Glomerular endothelial cell (primary cell): ENCODE measurements around the gene SCGB1A1. TPM values are rescaled to one million over a fixed set of nuclear protein-coding genes. Genes with fewer than 3 reads are reported as not detected.
"Not testable (repeated sequence)": the region's sequence is repeated elsewhere in the genome, so short reads cannot be mapped to it uniquely, and the experiment has no call there.

ENCODE experiments used
- DNase-seq: peaks from one replicate; pipeline ENCODE4 v3.0.0-alpha.2; 2011; ENCODE audit warnings: low read depth, low spot score; ENCODE audit errors: extremely low read depth
- total RNA-seq: library from RNA; depleted of rRNA; stranded (reverse); fragments of >200 nt; gene quantifications from 2 replicates; pipeline ENCODE4 v1.2.3, GENCODE V29; 2015

SCGB1A1 gene, protein sequence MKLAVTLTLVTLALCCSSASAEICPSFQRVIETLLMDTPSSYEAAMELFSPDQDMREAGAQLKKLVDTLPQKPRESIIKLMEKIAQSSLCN
- not detected in 2 replicates for total RNA-seq

DNA sequence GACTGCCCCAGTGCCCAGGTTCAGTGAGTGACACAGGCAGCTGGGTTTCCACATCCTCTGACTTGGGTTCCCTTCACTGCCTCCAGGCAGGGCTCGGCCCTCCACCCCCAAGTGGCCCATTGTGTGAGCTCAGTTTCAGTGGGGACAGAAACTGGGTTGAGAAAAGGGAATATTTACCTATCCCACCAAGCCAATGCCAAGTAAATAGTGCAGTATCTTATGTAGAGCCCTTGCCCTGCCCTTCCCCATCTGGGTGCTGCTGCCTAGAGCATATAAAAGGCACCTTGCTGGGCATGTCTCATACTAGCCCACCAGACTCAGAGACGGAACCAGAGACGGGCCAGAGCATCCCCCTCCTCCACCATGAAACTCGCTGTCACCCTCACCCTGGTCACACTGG is at the start of gene SCGB1A1:
Gene SCGB1A1 (plus strand): TSS at position 301 of the 400 bp plus-strand sequence. CDS start 63 bp downstream, at position 364.
- DNase-seq, result no peak

DNA sequence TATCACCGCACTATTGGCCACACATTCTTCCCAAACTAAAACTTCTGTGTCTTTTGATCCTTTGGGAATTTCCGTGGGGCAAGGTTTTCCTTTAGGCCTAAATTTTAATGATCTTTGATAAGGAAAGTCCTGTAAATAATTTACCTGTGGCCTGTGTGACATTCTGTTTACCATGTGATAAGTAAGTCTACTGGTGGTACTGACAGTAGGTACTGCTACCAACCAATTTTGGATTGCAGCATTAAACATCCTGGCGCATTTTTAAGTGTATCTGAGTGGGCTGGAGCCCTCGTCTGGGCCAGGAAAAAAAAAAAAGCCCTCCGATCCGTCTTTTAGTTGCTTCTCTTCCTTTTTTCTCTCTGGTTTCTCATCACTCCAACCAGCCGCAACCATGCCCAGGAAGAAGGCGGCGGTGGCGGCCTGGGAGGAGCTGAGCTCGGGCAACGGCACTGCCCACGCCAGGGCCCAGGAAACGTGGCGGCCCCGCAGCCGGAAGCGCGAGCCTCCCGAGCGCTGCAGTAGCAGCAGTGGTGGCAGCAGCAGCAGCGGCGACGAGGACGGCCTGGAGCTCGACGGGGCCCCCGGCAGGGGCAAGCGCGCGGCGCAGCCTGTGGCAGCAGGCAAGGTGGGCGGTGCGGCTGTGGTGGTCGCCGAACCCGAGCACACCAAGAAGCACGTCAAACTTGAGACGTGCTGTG is 47.9 kb upstream of the SCGB1A1 start:
- DNase-seq, result no peak

DNA sequence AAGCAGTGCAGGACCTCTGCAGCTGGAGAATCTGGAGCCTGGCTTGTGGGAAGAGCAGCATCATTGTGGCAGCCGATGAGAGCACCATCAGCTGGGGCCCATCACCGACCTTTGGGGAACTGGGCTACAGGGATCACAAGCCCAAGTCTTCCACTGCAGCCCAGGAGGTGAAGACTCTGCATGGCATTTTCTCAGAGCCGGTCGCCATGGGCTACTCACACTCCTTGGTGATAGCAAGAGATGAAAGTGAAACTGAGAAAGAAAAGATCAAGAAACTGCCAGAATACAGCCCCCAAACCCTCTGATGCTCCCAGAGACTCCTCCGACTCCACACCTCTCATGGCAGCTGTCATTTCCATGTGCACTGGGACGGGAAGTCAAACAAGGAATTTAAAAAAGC is 46.0 kb upstream of the SCGB1A1 start:
- DNase-seq, result no peak

DNA sequence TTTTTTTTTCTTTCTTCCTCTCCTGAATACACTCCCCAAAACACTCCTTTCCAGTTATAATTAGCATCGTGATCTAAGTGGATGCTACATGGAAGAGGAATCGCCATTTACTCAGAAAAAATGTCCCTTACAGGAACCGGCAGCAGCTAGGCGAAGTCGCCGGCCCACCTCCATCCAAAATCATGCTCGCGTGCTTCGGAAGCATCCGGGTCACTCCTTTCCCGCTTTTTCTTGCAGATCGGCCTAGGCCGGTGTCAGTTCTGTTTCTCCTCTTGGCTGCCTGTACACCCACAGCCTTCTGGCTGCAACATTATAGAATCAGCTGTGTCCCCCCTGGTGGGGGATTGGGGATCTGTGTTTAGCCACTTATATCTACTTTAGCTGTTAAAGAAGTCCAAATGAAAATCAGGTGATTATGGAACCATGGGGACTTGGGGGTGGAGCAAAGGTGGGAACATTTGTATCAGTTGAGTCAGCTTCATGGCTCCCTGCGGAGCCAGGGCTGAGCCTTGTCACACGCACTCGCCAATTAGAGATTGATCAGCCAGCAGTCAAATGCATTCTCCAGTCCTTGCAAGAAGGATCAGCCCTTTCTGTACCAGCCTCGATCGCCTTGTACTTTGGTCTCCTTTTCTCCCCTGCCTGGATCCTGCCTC is 45.2 kb upstream of the SCGB1A1 start:
- DNase-seq, result no peak

DNA sequence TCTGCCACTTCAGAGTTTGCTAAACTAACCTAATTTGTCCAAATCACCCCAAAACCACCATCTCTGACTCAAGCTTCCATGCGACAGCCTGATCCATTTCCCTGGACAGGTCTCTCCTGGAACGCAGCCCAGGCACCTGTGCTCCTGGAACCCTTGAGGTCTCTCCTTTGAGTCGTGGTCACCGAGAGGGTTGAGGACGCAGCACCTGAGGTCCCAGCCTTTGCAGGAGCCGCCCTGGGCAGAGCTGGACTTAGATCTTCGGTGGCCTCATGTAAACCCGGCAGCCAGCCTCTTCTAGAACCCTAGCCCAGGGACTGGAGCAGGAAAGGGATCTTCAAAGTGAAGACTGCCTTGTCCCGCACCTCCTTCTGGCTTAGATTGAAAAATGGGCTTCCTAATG is 44.0 kb upstream of the SCGB1A1 start:
- DNase-seq, result no peak

DNA sequence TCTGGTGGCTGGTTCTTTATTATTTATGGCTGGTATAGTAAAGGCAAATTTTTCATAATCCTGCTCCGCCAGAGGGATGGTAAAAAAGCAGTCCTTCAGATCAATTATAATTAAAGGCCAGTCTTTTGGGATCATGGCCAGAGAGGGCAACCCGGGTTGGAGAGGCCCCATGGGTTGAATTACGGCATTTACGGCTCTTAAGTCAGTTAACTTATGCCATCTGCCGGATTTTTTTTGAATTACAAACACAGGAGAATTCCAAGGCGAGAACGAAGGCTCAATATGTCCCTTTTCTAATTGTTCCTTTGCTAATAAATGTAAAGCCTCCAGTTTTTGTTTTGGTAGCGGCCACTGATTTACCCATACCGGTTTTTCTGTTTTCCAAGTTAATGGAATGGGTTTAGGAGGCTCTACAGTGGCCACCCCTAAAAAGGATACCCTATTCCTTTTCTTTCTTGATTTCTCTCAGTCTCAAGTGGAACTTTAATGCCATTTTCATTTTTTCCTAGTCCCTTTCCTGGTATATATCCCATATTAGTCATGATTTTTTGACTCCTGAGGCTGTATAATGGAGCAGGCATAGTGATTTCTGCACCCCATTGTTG is 40.3 kb upstream of the SCGB1A1 start:
- DNase-seq, result peak; percentile 31

DNA sequence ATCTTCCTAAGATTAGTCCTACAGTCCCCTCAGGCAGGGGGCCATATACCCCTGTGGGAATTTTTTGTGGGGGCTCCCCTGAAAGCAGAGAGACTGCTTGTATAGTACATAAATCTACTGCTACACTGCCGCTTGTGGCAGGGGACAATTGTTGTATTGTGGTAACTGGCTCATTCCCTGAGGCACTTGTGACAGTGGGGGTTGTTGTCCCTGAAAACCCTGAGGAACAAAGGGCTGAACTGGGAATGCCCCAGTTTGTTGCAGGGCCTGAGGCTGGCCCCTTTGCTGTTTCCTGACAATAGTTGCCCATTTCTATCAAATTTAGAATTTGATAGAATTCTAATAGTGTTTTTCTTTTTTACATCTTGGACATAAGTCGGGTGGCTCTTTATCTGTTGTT is 39.2 kb upstream of the SCGB1A1 start:
- not testable (repeated sequence) for DNase-seq

DNA sequence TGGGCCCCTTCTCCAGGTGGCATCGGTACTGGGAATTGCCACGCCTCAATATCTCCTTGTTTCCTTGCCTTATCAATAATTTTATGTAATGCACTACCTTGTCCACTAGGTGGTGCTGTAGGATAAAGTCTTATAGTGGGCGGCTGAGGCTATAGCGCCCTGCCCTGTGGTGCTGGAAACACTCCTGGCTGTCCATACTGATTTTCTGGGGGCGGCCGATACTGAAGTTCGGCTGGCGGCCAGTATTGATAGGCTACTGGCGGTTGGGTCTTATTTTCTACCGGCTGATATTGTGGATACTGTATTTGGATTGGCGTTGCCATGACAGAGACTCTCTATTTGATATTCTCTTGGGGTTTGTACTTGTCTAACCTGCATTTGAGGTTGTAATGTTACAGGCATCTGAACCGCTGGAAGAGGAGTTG is 38.0 kb upstream of the SCGB1A1 start:
- peak; percentile 29 for DNase-seq

DNA sequence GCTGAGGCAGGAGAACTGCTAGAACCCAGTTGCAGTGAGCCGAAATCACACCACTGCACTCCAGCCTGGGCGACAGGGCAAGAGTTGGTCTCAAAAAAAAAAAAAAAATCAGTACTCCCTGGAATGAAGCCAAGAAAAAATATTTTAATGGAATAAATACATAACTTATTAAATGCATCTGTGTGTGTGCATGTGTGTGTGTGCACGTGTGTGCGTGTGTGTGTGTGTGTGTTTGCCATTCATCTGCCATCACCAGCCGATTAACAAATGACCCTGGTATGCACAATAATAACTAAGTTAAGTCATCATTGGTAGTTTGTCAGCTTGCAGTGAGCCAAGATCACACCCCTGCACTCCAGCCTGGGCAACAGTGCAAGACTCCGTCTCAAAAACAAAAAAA is 35.0 kb upstream of the SCGB1A1 start:
- no peak for DNase-seq

DNA sequence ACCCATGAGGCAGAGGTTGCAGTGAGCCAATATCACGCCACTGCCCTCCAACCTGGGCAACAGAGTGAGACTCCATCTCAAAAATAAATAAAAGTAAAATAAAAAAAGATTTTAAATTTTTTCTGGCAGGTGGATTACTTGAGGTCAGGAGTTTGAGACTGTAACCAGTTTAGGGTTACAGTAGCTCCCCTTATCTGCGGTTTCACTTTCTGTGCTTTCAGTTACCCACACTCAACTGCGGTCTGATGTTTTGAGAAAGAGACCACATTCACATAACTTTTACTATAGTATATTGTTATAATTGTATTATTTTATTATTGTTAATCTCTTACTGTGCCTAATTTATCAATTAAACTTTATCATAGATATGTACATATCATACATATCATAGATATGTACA is 32.8 kb upstream of the SCGB1A1 start:
- DNase-seq, result not testable (repeated sequence)

DNA sequence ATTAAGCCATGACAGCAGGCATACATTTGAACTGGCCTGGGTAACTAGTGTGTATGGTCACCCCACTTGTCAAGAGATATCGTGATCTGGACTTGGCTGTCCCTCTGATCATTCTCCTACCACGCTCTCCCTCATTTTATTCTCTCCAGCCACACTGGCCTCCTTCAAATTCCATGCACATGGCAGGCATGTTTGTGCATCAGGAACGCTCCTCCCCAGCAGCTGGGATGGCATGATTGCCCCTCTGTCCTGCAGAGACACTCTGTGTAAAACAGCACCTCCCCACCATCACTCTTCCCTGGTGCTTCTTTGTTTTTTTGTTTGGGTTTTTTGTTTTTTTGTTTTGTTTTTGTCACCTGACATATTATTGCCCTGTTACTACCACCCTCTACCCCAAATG is 31.5 kb upstream of the SCGB1A1 start:
- DNase-seq, result no peak

DNA sequence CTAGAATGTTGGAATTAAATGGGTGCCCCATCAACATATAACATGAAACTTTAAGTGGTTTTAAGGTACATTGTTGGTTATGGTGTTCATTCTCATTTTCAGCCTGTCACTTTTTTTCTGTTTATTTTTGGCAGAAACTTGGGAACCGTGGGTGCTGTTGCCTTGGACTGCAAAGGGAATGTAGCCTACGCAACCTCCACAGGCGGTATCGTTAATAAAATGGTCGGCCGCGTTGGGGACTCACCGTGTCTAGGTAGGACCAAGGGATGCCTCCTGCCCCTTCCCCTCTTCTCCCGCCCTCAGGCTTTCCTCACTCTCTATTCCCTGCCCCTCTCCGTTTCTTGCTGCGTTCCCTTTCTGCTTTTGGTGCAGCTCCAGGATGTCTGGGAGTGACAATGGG is 29.8 kb upstream of the SCGB1A1 start:
- no peak for DNase-seq

DNA sequence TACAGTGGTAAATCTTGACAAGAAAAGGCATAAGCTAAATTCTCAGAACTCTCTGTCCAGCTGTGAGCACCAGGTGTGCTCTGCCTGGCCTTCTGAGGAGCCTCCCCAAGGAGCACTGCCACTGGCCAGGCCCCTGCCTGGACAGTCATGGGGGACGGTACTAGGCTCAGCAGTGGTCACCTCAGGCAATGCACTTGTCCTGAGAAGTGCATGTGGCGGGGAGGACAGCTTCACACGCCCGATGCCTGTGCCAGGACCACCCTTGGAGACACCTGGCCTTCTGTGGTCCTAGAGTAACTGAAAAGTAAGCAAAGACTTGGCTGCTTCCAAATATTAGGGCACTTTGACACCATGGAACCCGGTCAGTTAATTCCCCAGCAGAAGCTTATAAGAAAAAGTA is 28.6 kb upstream of the SCGB1A1 start:
- no peak for DNase-seq

DNA sequence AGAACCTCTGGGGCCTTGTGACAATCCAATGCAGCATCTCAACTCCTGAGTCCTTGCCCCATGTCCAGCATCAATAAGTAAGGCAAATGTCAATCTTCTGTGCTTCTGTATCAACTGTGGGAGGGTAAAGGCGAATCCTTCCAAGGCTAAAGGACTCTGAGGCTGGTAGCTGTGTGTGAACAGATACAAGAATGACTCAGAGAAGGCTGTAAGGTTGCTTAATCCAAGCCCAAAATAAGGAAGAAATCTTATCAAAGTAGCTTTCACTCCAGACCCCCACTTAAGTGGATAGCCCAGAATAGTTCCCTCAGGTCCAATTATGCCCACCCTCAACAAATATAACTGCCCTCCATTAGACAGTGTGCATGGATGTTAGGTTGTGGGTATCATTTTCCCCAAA is 28.1 kb upstream of the SCGB1A1 start:
- DNase-seq, result no peak

DNA sequence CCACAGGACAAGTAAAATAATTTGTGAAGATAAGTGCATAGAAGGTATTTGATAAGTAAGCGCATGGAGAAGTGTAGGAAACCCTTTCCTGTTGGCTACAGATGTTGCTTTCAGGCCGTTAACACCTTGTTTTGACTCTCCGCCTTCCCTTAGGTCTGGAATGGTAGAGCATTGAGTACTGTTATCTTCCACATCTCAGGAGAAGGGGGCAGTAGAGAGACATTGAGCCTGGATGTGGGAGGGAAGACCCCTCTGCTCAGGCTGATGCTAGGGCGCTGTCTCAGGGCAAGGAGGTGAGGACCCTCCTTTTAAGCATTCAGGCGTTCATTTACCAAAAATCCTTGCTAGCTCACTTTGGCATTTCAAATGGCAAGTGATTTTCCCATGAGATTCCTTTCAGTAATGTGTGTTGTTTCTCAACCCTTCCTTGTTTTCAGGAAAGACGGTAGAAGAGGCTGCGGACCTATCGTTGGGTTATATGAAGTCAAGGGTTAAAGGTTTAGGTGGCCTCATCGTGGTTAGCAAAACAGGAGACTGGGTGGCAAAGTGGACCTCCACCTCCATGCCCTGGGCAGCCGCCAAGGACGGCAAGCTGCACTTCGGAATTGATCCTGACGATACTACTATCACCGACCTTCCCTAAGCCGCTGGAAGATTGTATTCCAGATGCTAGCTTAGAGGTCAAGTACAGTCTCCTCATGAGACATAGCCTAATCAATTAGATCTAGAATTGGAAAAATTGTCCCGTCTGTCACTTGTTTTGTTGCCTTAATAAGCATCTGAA is 27.0 kb upstream of the SCGB1A1 start:
- DNase-seq, result no peak

DNA sequence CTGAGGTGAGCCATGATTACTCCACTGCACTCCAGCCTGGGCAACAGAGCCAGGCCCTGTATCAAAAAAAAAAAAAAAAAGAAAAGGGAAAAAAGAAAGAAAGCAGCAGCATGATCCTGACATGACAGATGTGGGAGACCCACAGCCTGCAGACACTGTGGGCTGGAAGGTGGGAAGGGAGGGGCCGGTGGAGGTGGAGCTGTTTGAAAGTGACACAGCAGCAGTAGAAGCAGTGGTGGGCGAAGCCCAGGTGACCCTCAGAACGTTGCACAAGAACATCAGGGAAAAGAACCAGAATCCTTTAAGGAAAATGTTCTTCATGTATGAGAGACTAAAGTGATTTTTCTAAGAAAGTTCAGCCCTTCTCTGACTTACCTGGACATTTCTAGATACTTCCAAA is 26.3 kb upstream of the SCGB1A1 start:
- DNase-seq, result no peak

DNA sequence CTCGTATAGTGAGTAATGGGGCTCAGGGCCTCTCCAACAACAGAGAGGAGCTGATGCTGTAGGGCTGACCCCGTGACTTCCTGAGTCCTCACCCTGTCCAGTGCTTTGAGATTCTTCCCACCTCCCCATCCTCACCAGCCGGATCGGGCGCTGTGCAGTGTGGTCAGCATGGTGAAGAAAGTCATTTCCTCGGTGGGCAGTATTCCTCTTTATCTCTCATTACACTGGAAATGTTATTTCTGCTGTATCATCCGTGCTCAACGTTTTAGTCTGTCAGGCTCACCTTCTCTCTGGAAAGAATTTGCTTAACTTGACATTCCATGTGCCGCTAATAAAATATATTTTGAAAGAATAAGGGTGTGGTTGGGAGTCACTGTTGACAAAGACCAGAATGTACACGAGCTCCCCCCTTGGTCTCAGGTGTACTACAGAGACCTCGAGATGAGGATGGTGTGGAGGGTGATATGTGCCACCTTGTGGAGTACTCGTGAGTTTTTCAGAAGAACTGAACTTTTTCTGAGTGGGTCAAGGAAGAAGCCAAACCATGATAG is 25.7 kb upstream of the SCGB1A1 start:
- no peak for DNase-seq

DNA sequence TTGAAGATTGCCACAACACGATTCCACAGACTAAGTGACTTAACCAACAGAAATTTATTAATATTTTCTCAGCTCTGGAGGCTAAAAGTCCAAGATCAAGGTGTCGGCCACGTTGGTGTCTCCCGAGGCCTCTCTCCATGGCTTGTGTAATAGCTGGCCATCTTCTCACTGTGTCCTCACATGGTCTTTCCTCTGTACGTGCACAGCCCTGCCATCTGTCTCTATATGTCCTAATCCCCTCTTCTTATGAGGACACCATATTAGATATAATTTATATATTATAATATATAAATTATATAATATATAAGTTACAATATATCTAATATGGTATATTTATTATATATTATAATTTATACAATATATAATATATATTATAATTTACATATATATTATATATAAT is 25.1 kb upstream of the SCGB1A1 start:
- no peak for DNase-seq

DNA sequence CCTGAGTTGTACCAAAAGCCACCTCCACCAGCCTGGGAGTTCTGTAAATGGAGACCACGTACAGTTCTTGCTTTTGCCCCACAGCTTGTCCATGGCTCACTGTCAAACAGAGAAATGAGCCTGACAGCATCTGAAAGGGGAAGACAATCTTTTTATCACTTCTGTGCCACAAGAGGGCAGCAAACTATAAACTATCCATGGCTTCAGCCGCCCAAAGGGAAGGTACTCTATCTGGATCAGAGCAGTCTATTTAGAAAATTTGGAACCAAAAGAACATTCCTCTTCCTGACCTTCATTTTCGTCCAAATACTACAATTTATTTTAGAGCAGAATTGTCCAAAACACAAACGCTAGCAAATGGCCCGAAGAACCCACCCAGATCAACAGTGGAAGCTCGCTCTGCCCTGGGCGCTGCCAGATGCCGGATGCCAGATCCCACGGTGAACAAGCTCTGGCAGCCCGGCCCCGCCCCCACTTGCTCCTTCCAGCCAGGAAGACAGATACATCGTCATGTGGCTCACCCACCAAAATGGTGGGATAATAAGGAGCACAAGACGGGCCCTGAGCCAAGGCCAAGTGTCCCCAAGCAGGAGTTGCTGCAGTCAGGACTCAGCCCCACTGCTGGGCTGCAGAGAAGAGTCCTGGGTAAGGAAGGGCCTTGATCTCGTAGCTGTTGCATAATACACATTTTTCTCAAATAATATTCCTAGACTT is 23.9 kb upstream of the SCGB1A1 start:
- DNase-seq, result peak; percentile 72

DNA sequence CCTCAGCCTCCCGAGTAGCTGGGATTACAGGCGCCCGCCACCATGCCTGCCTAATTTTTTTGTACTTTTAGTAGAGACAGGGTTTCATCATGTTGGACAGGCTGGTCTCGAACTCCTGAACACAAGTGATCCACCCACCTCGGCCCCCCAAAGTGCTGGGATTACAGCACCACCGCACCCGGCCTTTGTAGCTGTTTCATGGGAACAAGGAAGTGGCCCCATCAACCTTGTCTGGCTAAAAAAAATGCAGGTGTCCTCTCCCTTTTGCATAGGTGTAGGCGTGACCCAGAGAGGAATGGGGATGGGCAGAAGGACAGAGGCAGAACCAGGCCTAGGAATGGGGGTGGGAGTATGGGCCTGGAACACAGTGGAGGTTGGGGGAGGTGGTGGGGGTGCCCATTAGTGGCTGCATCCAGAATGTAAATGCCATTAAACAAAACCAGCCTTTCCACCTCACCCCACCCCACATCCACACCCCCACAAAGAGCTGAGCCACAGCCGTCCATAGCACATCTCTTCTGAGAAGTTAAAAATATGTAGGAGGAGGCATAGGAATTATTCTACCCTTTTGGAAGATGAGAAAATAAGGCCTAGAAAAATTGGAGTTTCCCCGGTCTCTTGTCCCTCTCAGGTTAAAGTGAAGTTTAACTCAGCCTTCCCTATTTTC is 22.8 kb upstream of the SCGB1A1 start:
- no peak for DNase-seq
